H1 (cell line): ENCODE results near the gene SMARCC1. TPM values are rescaled to one million over a fixed set of nuclear protein-coding genes. Genes with fewer than 3 reads are reported as not detected.

Experiments used
- CTCF ChIA-PET: fragments of 300-600 bp; sonication (Branson Sonifier 250); formaldehyde crosslinking; loops from one replicate; lab custom pipeline; 2021; ENCODE audit not compliant: partially characterized antibody; lab: Charles Lee
- POLR2A ChIA-PET: fragments of 300-600 bp; sonication (Branson Sonifier 250); formaldehyde crosslinking; loops from one replicate; lab custom pipeline; 2021; ENCODE audit warnings: inconsistent platforms; ENCODE audit not compliant: partially characterized antibody; lab: Charles Lee
- DNase-seq, 2 experiments: peaks; one replicate each; pipeline versions ENCODE4 v3.0.0 to v3.0.0-alpha.2; 2010 to 2022; ENCODE audit warnings: low spot score in 2 of 2, low read depth in 1 of 2, mixed read lengths in 1 of 2
- FAIRE-seq: peaks from 2 replicates; lab custom pipeline; 2011; peaks lifted over from hg19 to GRCh38; lab: Jason Lieb, UNC
- H2AFZ ChIP-seq: 2 replicates; pipeline ENCODE4 v1.8.1; 2012; ENCODE audit warnings: low read length, inconsistent platforms
- H2AK5ac ChIP-seq: 2 replicates; pipeline ENCODE4 v1.6.1; 2013; ENCODE audit warnings: low read depth, low read length
- H2BK120ac ChIP-seq: replicated peaks from 2 replicates; pipeline ENCODE3; 2013; ENCODE audit warnings: low read depth, low read length, inconsistent platforms
- H2BK12ac ChIP-seq: 2 replicates; pipeline ENCODE4 v1.6.1; 2013; ENCODE audit warnings: low read depth, low read length
- H2BK15ac ChIP-seq: 2 replicates; pipeline ENCODE4 v1.6.1; 2013; ENCODE audit warnings: low read length
- H2BK20ac ChIP-seq: 2 replicates; pipeline ENCODE4 v1.6.1; 2013; ENCODE audit warnings: low read length
- H2BK5ac ChIP-seq: 2 replicates; pipeline ENCODE4 v1.6.1; 2013; ENCODE audit warnings: low read depth, low read length
- H3K14ac ChIP-seq: 2 replicates; pipeline ENCODE4 v1.6.1; 2013; ENCODE audit warnings: inconsistent platforms; ENCODE audit not compliant: insufficient read length
- H3K18ac ChIP-seq: 2 replicates; pipeline ENCODE4 v1.6.1; 2013; ENCODE audit warnings: low read length; ENCODE audit errors: extremely low read depth
- H3K23ac ChIP-seq: 2 replicates; pipeline ENCODE4 v1.6.1; 2013; ENCODE audit warnings: inconsistent platforms; ENCODE audit not compliant: insufficient read length
- H3K23me2 ChIP-seq: 2 replicates; pipeline ENCODE4 v1.6.1; 2013; ENCODE audit warnings: low read depth, low read length
- H3K27ac ChIP-seq: 2 replicates; pipeline ENCODE4 v1.6.1; 2011; ENCODE audit warnings: low read depth, low read length, inconsistent platforms
- H3K27me3 ChIP-seq, 4 experiments: replicated peaks in 1 of 4; 1 replicate in 1 of 4; 2 replicates in 3 of 4; pipeline versions ENCODE4 v1.6.1 to v1.8.1; 2011 to 2013; ENCODE audit warnings: low read length in 3 of 4, mild to moderate bottlenecking in 3 of 4, inconsistent platforms in 2 of 4, mixed read lengths in 2 of 4, moderate library complexity in 1 of 4; ENCODE audit not compliant: control insufficient read depth in 3 of 4, insufficient read depth in 3 of 4; ENCODE audit errors: extremely low read depth in 1 of 4
- H3K36me3 ChIP-seq, 4 experiments: 2 replicates each; pipeline versions ENCODE4 v1.6.1 to v1.8.1; 2011 to 2013; ENCODE audit warnings: mild to moderate bottlenecking in 4 of 4, low read length in 3 of 4, moderate library complexity in 2 of 4, control low read depth in 1 of 4, inconsistent platforms in 1 of 4; ENCODE audit not compliant: insufficient read depth in 4 of 4, control insufficient read depth in 2 of 4
- H3K4ac ChIP-seq: replicated peaks from 2 replicates; pipeline ENCODE3; 2013; ENCODE audit warnings: low read length, low read depth, mixed read lengths, inconsistent platforms; ENCODE audit not compliant: insufficient read length
- H3K4me1 ChIP-seq, 4 experiments: replicated peaks in 1 of 4; 1 replicate in 1 of 4; 2 replicates in 3 of 4; pipeline versions ENCODE4 v1.6.1 to v1.8.1; 2011 to 2013; ENCODE audit warnings: low read length in 3 of 4, inconsistent platforms in 2 of 4, mixed read lengths in 1 of 4; ENCODE audit not compliant: insufficient read depth in 4 of 4, control insufficient read depth in 3 of 4
- H3K4me2 ChIP-seq, 2 experiments: 2 replicates each; pipeline versions ENCODE4 v1.6.1 to v1.8.1; 2011 to 2013; ENCODE audit warnings: low read depth in 2 of 2, low read length in 2 of 2, control low read depth in 1 of 2, inconsistent platforms in 1 of 2, mild to moderate bottlenecking in 1 of 2; ENCODE audit not compliant: insufficient read depth in 1 of 2
- H3K4me3 ChIP-seq, 4 experiments: fragments of 200-600, 300-600 bp in 1 of 4; sonication (generic), shearing (Covaris generic), sonication (Bioruptor Twin) in 1 of 4; 2 replicates each; pipeline versions ENCODE4 v1.5.1 to v1.8.1; 2011 to 2016; ENCODE audit warnings: low read length in 4 of 4, low read depth in 3 of 4, control low read depth in 2 of 4, inconsistent platforms in 2 of 4, mild to moderate bottlenecking in 2 of 4, mixed read lengths in 1 of 4, moderate library complexity in 1 of 4; ENCODE audit not compliant: insufficient read depth in 2 of 4; ENCODE audit errors: extremely low read depth in 1 of 4
- H3K56ac ChIP-seq: replicated peaks from 2 replicates; pipeline ENCODE3; 2013; ENCODE audit warnings: low read depth, mild to moderate bottlenecking, mixed read lengths, low read length, inconsistent platforms; ENCODE audit not compliant: insufficient read length
- H3K79me1 ChIP-seq: 2 replicates; pipeline ENCODE4 v1.6.1; 2013; ENCODE audit warnings: low read depth, low read length, control low read depth
- H3K79me2 ChIP-seq, 2 experiments: 2 replicates each; pipeline versions ENCODE4 v1.6.1 to v1.8.1; 2012 to 2013; ENCODE audit warnings: low read length in 2 of 2, mild to moderate bottlenecking in 2 of 2, inconsistent platforms in 1 of 2; ENCODE audit not compliant: insufficient read depth in 2 of 2, control insufficient read depth in 1 of 2
- H3K9ac ChIP-seq, 4 experiments: replicated peaks in 1 of 4; 1 replicate in 1 of 4; 2 replicates in 3 of 4; pipeline versions ENCODE4 v1.6.1 to v1.8.1; 2011 to 2013; ENCODE audit warnings: low read depth in 3 of 4, low read length in 3 of 4, control low read depth in 2 of 4, mild to moderate bottlenecking in 2 of 4, moderate library complexity in 2 of 4, inconsistent platforms in 1 of 4; ENCODE audit errors: extremely low read depth in 1 of 4
- H3K9me3 ChIP-seq, 2 experiments: 2 replicates each; pipeline versions ENCODE4 v1.6.1 to v1.8.1; 2012 to 2013; ENCODE audit warnings: mild to moderate bottlenecking in 2 of 2, moderate library complexity in 2 of 2, control low read depth in 1 of 2, inconsistent platforms in 1 of 2, low read depth in 1 of 2, low read length in 1 of 2, mixed read lengths in 1 of 2; ENCODE audit not compliant: insufficient read depth in 2 of 2
- H4K20me1 ChIP-seq, 2 experiments: replicated peaks in 1 of 2; 2 replicates each; pipeline versions ENCODE3 to v1.8.1; 2011 to 2013; ENCODE audit warnings: inconsistent platforms in 2 of 2, low read length in 2 of 2, mild to moderate bottlenecking in 1 of 2; ENCODE audit not compliant: insufficient read depth in 2 of 2, control insufficient read depth in 1 of 2
- H4K5ac ChIP-seq: 2 replicates; pipeline ENCODE4 v1.6.1; 2013; ENCODE audit warnings: low read length, low read depth, mixed read lengths, inconsistent platforms; ENCODE audit not compliant: insufficient read length
- H4K8ac ChIP-seq: 2 replicates; pipeline ENCODE4 v1.8.0; 2013; ENCODE audit warnings: mild to moderate bottlenecking, moderate library complexity, low read length, inconsistent platforms; ENCODE audit not compliant: insufficient read depth; ENCODE audit errors: extremely low read depth
- H4K91ac ChIP-seq: replicated peaks from 2 replicates; pipeline ENCODE3; 2013; ENCODE audit warnings: low read length, mixed read lengths, inconsistent platforms; ENCODE audit not compliant: insufficient read length
- CBX5 ChIP-seq: fragments of 300-800, 300-1000 bp; sonication (generic); IDR thresholded peaks from 2 replicates; pipeline ENCODE4 v1.7.1; 2016; ENCODE audit warnings: antibody characterized with exemption, low read length, low read depth
- CHD1 ChIP-seq: IDR thresholded peaks from 2 replicates; pipeline ENCODE4 v1.6.1; 2012; ENCODE audit warnings: low read depth, low read length, improper control_type of control experiment
- EGR1 ChIP-seq: IDR thresholded peaks from 2 replicates; pipeline ENCODE4 v1.6.1; 2011; ENCODE audit warnings: low read depth, low read length, borderline replicate concordance
- KDM1A ChIP-seq: fragments of 200-600, 300-600 bp; sonication (generic); IDR thresholded peaks from 2 replicates; pipeline ENCODE4 v1.7.1; 2016; ENCODE audit warnings: mild to moderate bottlenecking, low read length, borderline replicate concordance
- PHF8 ChIP-seq: fragments of 200-600 bp; sonication (generic); conservative IDR thresholded peaks from 2 replicates; pipeline ENCODE4 v1.7.1; 2012; ENCODE audit warnings: low read depth, mild to moderate bottlenecking, inconsistent platforms, low read length, moderate library complexity
- SIX5 ChIP-seq: IDR thresholded peaks from 2 replicates; pipeline ENCODE4 v1.6.1; 2011; ENCODE audit warnings: mild to moderate bottlenecking, low read depth, low read length
- WGBS, 2 experiments: shearing (Covaris generic) in 1 of 2; methylation state at CpG; one replicate each; pipeline versions ENCODE4 v1.1.6 to v1.1.7; 2013 to 2015; ENCODE audit warnings: low lambda C conversion rate in 2 of 2, mixed read lengths in 2 of 2, inconsistent platforms in 1 of 2, low coverage in 1 of 2, missing lambda C conversion rate in 1 of 2; ENCODE audit not compliant: insufficient replicate concordance in 2 of 2, insufficient coverage in 1 of 2, insufficient read length in 1 of 2; ENCODE audit errors: extremely low coverage in 1 of 2, missing lambda C conversion rate in 1 of 2; 5-methylcytosine and 5-hydroxymethylcytosine counted together
- polyA plus RNA-seq, 7 experiments: library from polyadenylated mRNA; depleted of rRNA in 3 of 7; stranded (reverse) in 5 of 7; unstranded in 2 of 7; fragments of >200 nt in 5 of 7; fragments of 200-250 nt in 2 of 7; gene quantifications; 1 replicate in 5 of 7; 2 replicates in 1 of 7; 4 replicates in 1 of 7; pipeline versions ENCODE4 v1.2.1 to v1.2.3, GENCODE V29; 2011 to 2013; ENCODE audit warnings: missing spikeins in 2 of 7, mixed read lengths in 2 of 7
- total RNA-seq: library from RNA; stranded (reverse); fragmentation: NEBNext Ultra II Directional; extraction: Animal tissue kit (Norgen Biotek cat#: 25700); gene quantifications from 2 replicates; pipeline ENCODE4 v1.2.1, GENCODE V29; 2021

The SMARCC1 gene
- total and polyA plus RNA-seq, 2 of the 8 experiments (the other 6 are each of a cell fraction or from before 2014, with no cell fraction given) = 64.1 to 335 TPM

GRCh38 chr3:47817609-47818008, 35.9 kb upstream of the SMARCC1 start:
- WGBS, 2 experiments = 95% methylated on average over 7 of the region's 7 CpGs; no CpG with 5 or more reads in 1 of the 2 experiments
- Histone ChIP-seq H3K9me3 (no peaks in the 10 kb centered on the region), H2BK15ac (no peak overlapping the region), H3K18ac (no peak overlapping the region), H3K4me3 (no peak overlapping the region), H2BK12ac (no peak overlapping the region), H3K36me3 (peaks cover 6 to 41% (median 9%) of the 10 kb centered on the region in 4 experiments; a peak in 7 of 8 replicates), H4K20me1 (peaks cover 2 to 12% of the 10 kb centered on the region in 2 experiments), H4K91ac (no peak overlapping the region), H4K8ac (no peak overlapping the region), H2BK20ac (no peak overlapping the region), H4K5ac (no peak overlapping the region), H3K9ac (no peak overlapping the region), H3K4ac (no peak overlapping the region), H3K23me2 (no peaks in the 10 kb centered on the region), H3K79me1 (0 out of 2 replicates have a peak, but pooled peaks cover 3% of the 10 kb centered on the region), H3K27ac (no peak overlapping the region), H3K23ac (no peak overlapping the region), H3K27me3 (no peaks in the 10 kb centered on the region), H3K4me2 (no peak overlapping the region), H3K56ac (no peak overlapping the region), H2BK120ac (no peak overlapping the region), H3K4me1 (no peaks in the 10 kb centered on the region), H2BK5ac (no peak overlapping the region), H3K79me2 (no peaks in the 10 kb centered on the region), H3K14ac (no peak overlapping the region), H2AK5ac (no peak overlapping the region), H2AFZ (no peak overlapping the region)
- DNase-seq (no peak), FAIRE-seq (no peak)
- POLR2A ChIA-PET = interaction anchor here (0.9 to 3.7 kb wide), 7 partner anchors 9 to 36 kb away, joined by 3 to 25 read pairs (median 5); partner anchors contain the start of gene SMARCC1
- CTCF ChIA-PET = interaction anchor here (1.1 to 4.8 kb wide), 4 partner anchors 7 to 341 kb away, joined by 3 to 22 read pairs (median 6); no protein-coding TSS in a partner anchor
- no peak for TF ChIP-seq KDM1A
- no peak for TF ChIP-seq PHF8
- no peak for TF ChIP-seq SIX5
- no peak for TF ChIP-seq CBX5
- no peak for TF ChIP-seq CHD1
- TF ChIP-seq EGR1 = no peak
